Fibroblast of mammary gland (primary cell): ENCODE data around the gene PAPSS1.
A peak's percentile ranks its signal among the peaks of the same experiment; 100 is the strongest.

ENCODE experiments used
- DNase-seq: peaks from one replicate; pipeline ENCODE4 v3.0.0-alpha.2; 2010; ENCODE audit warnings: low read depth
- H3K4me3 ChIP-seq: 2 replicates; pipeline ENCODE4 v1.5.1; 2011; ENCODE audit warnings: low read depth, mild to moderate bottlenecking, low read length, moderate library complexity; ENCODE audit not compliant: control insufficient read depth
- TF ChIP-seq, protein P1 (sequence below): conservative IDR thresholded peaks from 2 replicates; pipeline ENCODE4 v1.5.1; 2011; ENCODE audit warnings: low read depth, low read length, inconsistent platforms; ENCODE audit not compliant: control insufficient read depth, insufficient read depth

Gene PAPSS1

DNA sequence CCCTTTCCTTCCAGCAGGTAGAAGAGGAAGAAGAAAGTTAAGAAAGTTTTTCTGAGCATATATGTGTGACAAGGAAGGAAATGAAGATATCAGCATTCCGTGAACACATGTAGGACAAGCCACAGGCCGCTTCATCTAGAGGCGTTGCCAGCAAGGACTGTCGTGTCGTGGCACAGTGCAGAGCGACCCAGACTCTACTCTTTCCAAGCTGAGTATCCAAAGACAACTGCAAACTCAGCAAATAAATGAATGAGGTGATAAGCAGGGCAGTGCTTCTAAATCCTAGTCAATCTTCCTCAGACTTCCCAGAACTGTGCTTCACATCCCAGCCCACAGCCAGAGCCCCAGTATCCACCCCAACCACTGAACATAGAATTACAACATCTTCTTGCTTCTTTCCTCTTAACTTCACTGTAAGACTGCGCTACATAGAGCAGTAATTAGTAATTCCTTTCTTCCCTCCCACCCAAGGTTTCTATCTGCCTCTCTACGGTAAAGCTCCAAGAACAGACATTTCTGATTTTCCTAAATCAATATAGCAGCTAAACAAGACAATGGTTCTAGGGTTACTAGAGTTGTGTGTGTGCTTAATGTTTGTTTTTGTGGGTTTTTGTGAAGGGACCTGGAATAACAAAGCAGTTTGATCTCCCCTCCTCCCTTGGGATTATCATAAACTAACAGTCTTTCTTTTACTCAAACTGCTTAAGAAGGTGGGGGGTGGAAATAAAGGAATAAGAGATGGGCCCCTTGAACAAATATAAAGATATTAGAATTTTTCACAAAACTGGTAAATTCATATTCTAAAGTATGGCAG is 71.6 kb downstream of the PAPSS1 start:
- DNase-seq, result no peak
- TF ChIP-seq, protein P1, sequence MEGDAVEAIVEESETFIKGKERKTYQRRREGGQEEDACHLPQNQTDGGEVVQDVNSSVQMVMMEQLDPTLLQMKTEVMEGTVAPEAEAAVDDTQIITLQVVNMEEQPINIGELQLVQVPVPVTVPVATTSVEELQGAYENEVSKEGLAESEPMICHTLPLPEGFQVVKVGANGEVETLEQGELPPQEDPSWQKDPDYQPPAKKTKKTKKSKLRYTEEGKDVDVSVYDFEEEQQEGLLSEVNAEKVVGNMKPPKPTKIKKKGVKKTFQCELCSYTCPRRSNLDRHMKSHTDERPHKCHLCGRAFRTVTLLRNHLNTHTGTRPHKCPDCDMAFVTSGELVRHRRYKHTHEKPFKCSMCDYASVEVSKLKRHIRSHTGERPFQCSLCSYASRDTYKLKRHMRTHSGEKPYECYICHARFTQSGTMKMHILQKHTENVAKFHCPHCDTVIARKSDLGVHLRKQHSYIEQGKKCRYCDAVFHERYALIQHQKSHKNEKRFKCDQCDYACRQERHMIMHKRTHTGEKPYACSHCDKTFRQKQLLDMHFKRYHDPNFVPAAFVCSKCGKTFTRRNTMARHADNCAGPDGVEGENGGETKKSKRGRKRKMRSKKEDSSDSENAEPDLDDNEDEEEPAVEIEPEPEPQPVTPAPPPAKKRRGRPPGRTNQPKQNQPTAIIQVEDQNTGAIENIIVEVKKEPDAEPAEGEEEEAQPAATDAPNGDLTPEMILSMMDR, result no peak
- H3K4me3 ChIP-seq, result no peak overlapping the region

DNA sequence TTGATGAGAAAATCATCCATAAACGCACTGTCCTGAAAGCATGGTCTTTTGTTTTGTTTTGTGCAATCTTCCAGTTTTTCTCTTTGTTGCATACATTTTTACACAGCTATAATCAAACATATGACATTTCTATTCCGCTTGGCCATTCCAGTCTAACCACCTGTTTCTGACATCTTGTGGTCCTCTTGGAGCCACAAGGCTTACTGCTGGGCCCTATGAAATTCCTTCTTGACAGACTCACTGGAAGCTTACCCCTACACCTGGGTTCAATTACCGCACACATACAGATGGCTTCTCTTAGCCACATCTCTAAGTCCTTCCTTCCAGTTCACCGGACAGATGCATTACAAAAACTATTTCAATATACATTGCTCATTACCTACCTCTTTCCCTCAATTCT is 72.4 kb downstream of the PAPSS1 start:
- H3K4me3 ChIP-seq, result no peak overlapping the region
- peak; percentile 36 for DNase-seq
- TF ChIP-seq, protein P1, result no peak

DNA sequence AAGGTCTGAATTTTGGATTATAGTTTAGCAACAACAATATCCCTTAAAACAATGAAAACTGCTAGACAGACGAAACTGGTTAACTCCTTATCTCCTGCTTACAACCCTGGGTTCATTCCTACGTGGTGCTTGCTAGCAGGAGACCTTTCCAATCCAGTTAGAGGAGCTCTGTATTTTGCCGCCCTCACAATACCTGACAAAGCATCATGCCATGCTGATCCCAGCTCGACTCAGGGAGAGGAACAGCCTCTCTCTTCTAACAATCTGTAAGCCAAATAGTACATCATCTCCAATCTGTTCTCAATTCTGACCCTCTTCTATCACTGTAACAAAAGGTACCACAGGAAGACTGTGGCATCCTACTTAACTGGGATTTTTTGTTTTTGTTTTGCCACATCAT is 74.4 kb downstream of the PAPSS1 start:
- no peak for DNase-seq
- no peak overlapping the region for H3K4me3 ChIP-seq
- TF ChIP-seq, protein P1, result no peak

DNA sequence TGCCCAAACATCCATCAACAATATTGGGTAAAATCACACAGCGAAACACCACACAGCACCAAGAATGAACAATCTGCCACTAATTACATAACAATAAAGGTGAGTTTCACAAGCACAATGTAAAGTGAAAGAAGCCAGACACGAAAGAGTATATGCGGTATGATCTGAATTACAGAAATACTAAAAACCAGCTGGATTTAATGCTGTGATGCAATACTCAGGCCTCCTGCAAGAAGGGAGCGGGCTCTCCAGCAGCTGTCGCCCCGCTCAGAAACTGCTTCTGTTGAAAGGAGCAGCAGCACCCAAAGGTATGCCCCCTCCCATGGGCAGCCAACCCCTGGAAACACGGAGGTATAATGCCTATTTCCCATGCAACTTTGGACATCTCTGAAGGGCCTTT is 77.0 kb downstream of the PAPSS1 start:
- H3K4me3 ChIP-seq, result no peak overlapping the region
- no peak for DNase-seq
- TF ChIP-seq, protein P1, result no peak

DNA sequence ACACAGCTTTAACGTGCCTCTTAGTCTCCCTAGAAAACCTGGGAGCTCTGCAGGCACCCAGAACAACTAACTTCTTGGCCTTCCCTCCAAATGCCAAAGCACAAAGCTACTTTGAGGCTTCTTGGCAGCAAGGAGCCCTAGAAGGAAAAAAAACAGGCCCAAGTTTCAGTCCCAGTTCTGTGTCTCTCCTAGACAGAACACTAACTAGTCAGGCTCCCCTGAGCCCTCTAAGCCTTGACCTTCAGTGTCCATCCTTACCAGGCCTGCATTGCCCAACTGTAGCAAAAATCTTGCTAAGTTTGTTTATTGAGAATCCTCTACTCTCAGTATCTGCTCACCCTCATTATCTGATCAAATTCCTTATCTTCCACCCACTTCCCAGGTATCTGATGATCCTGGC is 79.2 kb downstream of the PAPSS1 start:
- no peak for DNase-seq
- no peak overlapping the region for H3K4me3 ChIP-seq
- TF ChIP-seq, protein P1, result no peak

DNA sequence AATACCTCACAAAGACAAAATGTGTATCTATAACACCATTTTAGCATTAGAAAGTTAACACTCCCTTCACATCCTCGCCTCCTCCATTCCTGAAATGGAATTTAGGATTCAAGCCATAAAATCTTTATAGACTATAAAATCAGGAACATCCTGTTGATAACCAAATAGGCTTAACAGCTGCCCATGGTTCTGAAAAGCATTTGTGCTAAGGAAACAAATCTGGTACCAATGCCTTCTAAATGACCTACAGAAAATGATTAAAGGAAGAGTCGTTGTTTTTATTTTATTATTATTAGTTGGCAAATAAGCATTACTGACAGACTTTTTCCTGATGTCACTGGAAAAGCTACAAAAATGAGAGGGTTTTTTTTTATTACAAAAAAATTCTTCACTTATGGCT is 79.8 kb downstream of the PAPSS1 start:
- no peak for DNase-seq
- TF ChIP-seq, protein P1, result no peak
- H3K4me3 ChIP-seq, result no peak overlapping the region
